ENCODE measurements around the gene PANX1.

Gene PANX1

GRCh38 chr11:94203070-94203469 lies 74.4 kb downstream of the PANX1 start:
- TF ChIP-seq CTCF (IDR thresholded peaks at IDR 0.05; ENCODE audit: low read depth, low read length) (no peak), EZH2phosphoT487 (IDR thresholded peaks at IDR 0.05; ENCODE audit: low read depth) (no peak)
- no peak overlapping the region for H3K27ac ChIP-seq (ENCODE audit: low read length)
- H2AFZ ChIP-seq (ENCODE audit: low read depth, low read length) = no peak overlapping the region
- H3K9ac ChIP-seq (ENCODE audit: low read length) = no peak overlapping the region
- H3K4me2 ChIP-seq (ENCODE audit: low read length) = no peak overlapping the region
- H4K20me1 ChIP-seq (ENCODE audit: insufficient read depth, low read length) = no peaks in the 10 kb centered on the region
- no peaks in the 10 kb centered on the region for H3K79me2 ChIP-seq (ENCODE audit: low read length)
- no peaks in the 10 kb centered on the region for H3K9me3 ChIP-seq (ENCODE audit: insufficient read depth, low read length)
- H3K36me3 ChIP-seq (replicated peaks; ENCODE audit: low read depth, low read length) = no peaks in the 10 kb centered on the region
- H3K4me1 ChIP-seq (ENCODE audit: low read length) = no peaks in the 10 kb centered on the region
- no peaks in the 10 kb centered on the region for H3K27me3 ChIP-seq (ENCODE audit: low read depth, low read length)
- H3K4me3 ChIP-seq (ENCODE audit: low read length) = no peak overlapping the region

GRCh38 chr11:94211261-94211830 lies 82.7 kb downstream of the PANX1 start:
- no peak for TF ChIP-seq CTCF (IDR thresholded peaks at IDR 0.05; ENCODE audit: low read depth, low read length)
- no peak for TF ChIP-seq EZH2phosphoT487 (IDR thresholded peaks at IDR 0.05; ENCODE audit: low read depth)
- H3K36me3 ChIP-seq (replicated peaks; ENCODE audit: low read depth, low read length) = no peaks in the 10 kb centered on the region
- no peaks in the 10 kb centered on the region for H3K79me2 ChIP-seq (ENCODE audit: low read length)
- no peaks in the 10 kb centered on the region for H3K27me3 ChIP-seq (ENCODE audit: low read depth, low read length)
- H2AFZ ChIP-seq (ENCODE audit: low read depth, low read length) = no peak overlapping the region
- no peak overlapping the region for H3K9ac ChIP-seq (ENCODE audit: low read length)
- H3K4me3 ChIP-seq (ENCODE audit: low read length) = no peak overlapping the region
- H4K20me1 ChIP-seq (ENCODE audit: insufficient read depth, low read length) = no peaks in the 10 kb centered on the region
- H3K9me3 ChIP-seq (ENCODE audit: insufficient read depth, low read length) = no peaks in the 10 kb centered on the region
- no peak overlapping the region for H3K4me2 ChIP-seq (ENCODE audit: low read length)
- no peaks in the 10 kb centered on the region for H3K4me1 ChIP-seq (ENCODE audit: low read length)
- no peak overlapping the region for H3K27ac ChIP-seq (ENCODE audit: low read length)

- H3K4me1 ChIP-seq (ENCODE audit: low read length) = peaks cover 6% of the 10 kb centered on the region
- no peaks in the 10 kb centered on the region for H3K36me3 ChIP-seq (replicated peaks; ENCODE audit: low read depth, low read length)
- TF ChIP-seq CTCF (IDR thresholded peaks at IDR 0.05; ENCODE audit: low read depth, low read length) (no peak), EZH2phosphoT487 (IDR thresholded peaks at IDR 0.05; ENCODE audit: low read depth) (no peak)
- no peak overlapping the region for H3K4me2 ChIP-seq (ENCODE audit: low read length)
- no peaks in the 10 kb centered on the region for H3K9me3 ChIP-seq (ENCODE audit: insufficient read depth, low read length)
- no peak overlapping the region for H3K4me3 ChIP-seq (ENCODE audit: low read length)
- no peaks in the 10 kb centered on the region for H4K20me1 ChIP-seq (ENCODE audit: insufficient read depth, low read length)
- H2AFZ ChIP-seq (ENCODE audit: low read depth, low read length) = no peak overlapping the region
- no peak overlapping the region for H3K27ac ChIP-seq (ENCODE audit: low read length)
- H3K27me3 ChIP-seq (ENCODE audit: low read depth, low read length) = no peaks in the 10 kb centered on the region
- no peak overlapping the region for H3K9ac ChIP-seq (ENCODE audit: low read length)
- no peaks in the 10 kb centered on the region for H3K79me2 ChIP-seq (ENCODE audit: low read length)
These were observed 84.3 kb downstream of the PANX1 start for GRCh38 chr11:94212898-94213297.

- Histone ChIP-seq H2AFZ (ENCODE audit: low read depth, low read length) (no peak overlapping the region), H3K27me3 (ENCODE audit: low read depth, low read length) (no peaks in the 10 kb centered on the region), H3K9me3 (ENCODE audit: insufficient read depth, low read length) (peaks cover 10% of the 10 kb centered on the region), H3K79me2 (ENCODE audit: low read length) (no peaks in the 10 kb centered on the region), H3K4me1 (ENCODE audit: low read length) (peaks cover 10% of the 10 kb centered on the region), H3K27ac (ENCODE audit: low read length) (no peak overlapping the region), H4K20me1 (ENCODE audit: insufficient read depth, low read length) (no peaks in the 10 kb centered on the region), H3K9ac (ENCODE audit: low read length) (no peak overlapping the region), H3K4me2 (ENCODE audit: low read length) (no peak overlapping the region), H3K36me3 (replicated peaks; ENCODE audit: low read depth, low read length) (no peaks in the 10 kb centered on the region), H3K4me3 (ENCODE audit: low read length) (no peak overlapping the region)
- no peak for TF ChIP-seq CTCF (IDR thresholded peaks at IDR 0.05; ENCODE audit: low read depth, low read length)
- TF ChIP-seq EZH2phosphoT487 (IDR thresholded peaks at IDR 0.05; ENCODE audit: low read depth) = no peak
These were observed 89.1 kb downstream of the PANX1 start for GRCh38 chr11:94217705-94218104.
